Panc1 (cell line): ENCODE results near the gene ABCB4.

Experiments
- CTCF ChIP-seq: fragments of 450-650 bp; IDR thresholded peaks from 2 replicates; pipeline ENCODE4 v1.5.1; 2017; ENCODE audit warnings: mild to moderate bottlenecking
- POLR2AphosphoS5 ChIP-seq: IDR thresholded peaks from 2 replicates; pipeline ENCODE4 v1.6.1; 2012; ENCODE audit warnings: mild to moderate bottlenecking, low read depth, low read length, moderate library complexity
- SIN3A ChIP-seq: IDR thresholded peaks from 2 replicates; pipeline ENCODE4 v1.6.1; 2012; ENCODE audit warnings: low read depth, mild to moderate bottlenecking, low read length, moderate library complexity, borderline replicate concordance; ENCODE audit not compliant: insufficient read depth
- TCF7L2 ChIP-seq: IDR thresholded peaks from 2 replicates; pipeline ENCODE4 v1.6.1; 2011; ENCODE audit warnings: mild to moderate bottlenecking, low read depth, low read length, inconsistent platforms
- TF ChIP-seq, protein P1 (sequence below), 2 experiments: IDR thresholded peaks; 2 replicates each; pipeline ENCODE4 v1.6.1; 2011 to 2012; ENCODE audit warnings: low read depth in 2 of 2, control low read depth in 1 of 2, low read length in 1 of 2, mild to moderate bottlenecking in 1 of 2, moderate library complexity in 1 of 2; ENCODE audit not compliant: insufficient read depth in 1 of 2

- TF ChIP-seq CTCF (no peak), POLR2AphosphoS5 (no peak), SIN3A (no peak), TCF7L2 (no peak)
- TF ChIP-seq, protein P1, sequence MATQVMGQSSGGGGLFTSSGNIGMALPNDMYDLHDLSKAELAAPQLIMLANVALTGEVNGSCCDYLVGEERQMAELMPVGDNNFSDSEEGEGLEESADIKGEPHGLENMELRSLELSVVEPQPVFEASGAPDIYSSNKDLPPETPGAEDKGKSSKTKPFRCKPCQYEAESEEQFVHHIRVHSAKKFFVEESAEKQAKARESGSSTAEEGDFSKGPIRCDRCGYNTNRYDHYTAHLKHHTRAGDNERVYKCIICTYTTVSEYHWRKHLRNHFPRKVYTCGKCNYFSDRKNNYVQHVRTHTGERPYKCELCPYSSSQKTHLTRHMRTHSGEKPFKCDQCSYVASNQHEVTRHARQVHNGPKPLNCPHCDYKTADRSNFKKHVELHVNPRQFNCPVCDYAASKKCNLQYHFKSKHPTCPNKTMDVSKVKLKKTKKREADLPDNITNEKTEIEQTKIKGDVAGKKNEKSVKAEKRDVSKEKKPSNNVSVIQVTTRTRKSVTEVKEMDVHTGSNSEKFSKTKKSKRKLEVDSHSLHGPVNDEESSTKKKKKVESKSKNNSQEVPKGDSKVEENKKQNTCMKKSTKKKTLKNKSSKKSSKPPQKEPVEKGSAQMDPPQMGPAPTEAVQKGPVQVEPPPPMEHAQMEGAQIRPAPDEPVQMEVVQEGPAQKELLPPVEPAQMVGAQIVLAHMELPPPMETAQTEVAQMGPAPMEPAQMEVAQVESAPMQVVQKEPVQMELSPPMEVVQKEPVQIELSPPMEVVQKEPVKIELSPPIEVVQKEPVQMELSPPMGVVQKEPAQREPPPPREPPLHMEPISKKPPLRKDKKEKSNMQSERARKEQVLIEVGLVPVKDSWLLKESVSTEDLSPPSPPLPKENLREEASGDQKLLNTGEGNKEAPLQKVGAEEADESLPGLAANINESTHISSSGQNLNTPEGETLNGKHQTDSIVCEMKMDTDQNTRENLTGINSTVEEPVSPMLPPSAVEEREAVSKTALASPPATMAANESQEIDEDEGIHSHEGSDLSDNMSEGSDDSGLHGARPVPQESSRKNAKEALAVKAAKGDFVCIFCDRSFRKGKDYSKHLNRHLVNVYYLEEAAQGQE (IDR thresholded peaks at IDR 0.05; ENCODE audit: insufficient read depth in 1 of 2, low read depth in 2 of 2, low read length in 1 of 2): no peak
Observed at GRCh38 chr7:87458148-87458547, 17.3 kb downstream of the ABCB4 start.
